GM10248 (cell line): Measurements from ENCODE around the gene F13B.
"Not testable (repeated sequence)": the region's sequence is repeated elsewhere in the genome, so short reads cannot be mapped to it uniquely, and the experiment has no call there.

Experiments
- CTCF ChIA-PET: fragments of 300-600 bp; sonication (Branson Sonifier 250); formaldehyde crosslinking; extraction: SDS; loops from one replicate; lab custom pipeline; 2021; ENCODE audit warnings: antibody characterized with exemption; lab: Yijun Ruan, JAX
- POLR2A ChIA-PET: fragments of 350-650 bp; sonication (Branson Sonifier 250); formaldehyde crosslinking; extraction: SDS; loops from one replicate; lab custom pipeline; 2020; ENCODE audit warnings: antibody characterized with exemption; lab: Yijun Ruan, JAX
- DNase-seq: peaks from one replicate; pipeline ENCODE4 v3.0.0; 2012; ENCODE audit errors: extremely low spot score
- CTCF ChIP-seq: IDR thresholded peaks from 2 replicates; pipeline ENCODE4 v1.5.1; 2012; ENCODE audit warnings: mild to moderate bottlenecking, low read depth; ENCODE audit errors: extremely low read depth, missing control alignments, control extremely low read depth

Gene F13B

GRCh38 chr1:197036861-197037260 lies 30.2 kb downstream of the F13B start:
- no peak for DNase-seq
- no peak for TF ChIP-seq CTCF
- ChIA-PET POLR2A (no interaction called here), CTCF (no interaction called here)

GRCh38 chr1:197034631-197035339 lies 32.3 kb downstream of the F13B start:
- DNase-seq, POLR2A ChIA-PET: not testable (repeated sequence)
- CTCF ChIA-PET = interaction anchor here (1.4 kb wide), 1 partner anchor 27 kb away, joined by 3 read pairs; no protein-coding TSS in a partner anchor

- TF ChIP-seq CTCF = no peak
- ChIA-PET POLR2A (no interaction called here), CTCF (interaction anchor here (1.0 to 1.4 kb wide), 2 partner anchors 9 to 13 kb away, joined by 3 read pairs; no protein-coding TSS in a partner anchor)
These were observed 37.3 kb downstream of the F13B start for GRCh38 chr1:197029749-197030148.

GRCh38 chr1:197027359-197027758 lies 39.7 kb downstream of the F13B start:
- DNase-seq = no peak
- POLR2A ChIA-PET = no interaction called here
- CTCF ChIA-PET = interaction anchor here (0.7 kb wide), 1 partner anchor 1221 kb away, joined by 3 read pairs; no protein-coding TSS in a partner anchor
- TF ChIP-seq CTCF = no peak

More at GRCh38 chr1:197029749-197030148, 37.3 kb downstream of the F13B start:
- no peak for DNase-seq

GRCh38 chr1:197024460-197024859 lies 42.6 kb downstream of the F13B start:
- ChIA-PET POLR2A (no interaction called here), CTCF (no interaction called here)
- TF ChIP-seq CTCF = no peak
- no peak for DNase-seq

- no peak for DNase-seq
- no peak for TF ChIP-seq CTCF
- POLR2A ChIA-PET = no interaction called here
- CTCF ChIA-PET = interaction anchor here (1.4 kb wide), 2 partner anchors 8 to 30 kb away, joined by 3 to 4 read pairs; no protein-coding TSS in a partner anchor
These were observed 45.3 kb downstream of the F13B start for GRCh38 chr1:197021716-197022115.

- ChIA-PET POLR2A (no interaction called here), CTCF (interaction anchor here (1.3 kb wide), 1 partner anchor 9 kb away, joined by 4 read pairs; no protein-coding TSS in a partner anchor)
- DNase-seq = no peak
- no peak for TF ChIP-seq CTCF
These were observed 49.4 kb downstream of the F13B start for GRCh38 chr1:197017558-197018146.
